Hematopoietic multipotent progenitor cell (in vitro differentiated cells): ENCODE results near the gene ZNF717. TPM values are rescaled to one million over a fixed set of nuclear protein-coding genes. Genes with fewer than 3 reads are reported as not detected.
"Not testable (repeated sequence)": the region's sequence is repeated elsewhere in the genome, so short reads cannot be mapped to it uniquely, and the experiment has no call there.

Experiments
- DNase-seq, 3 donors: peaks; one replicate each; pipeline ENCODE4 v3.0.0-alpha.2; 2011 to 2015; ENCODE audit warnings: low read depth in 2 of 3, low spot score in 2 of 3
- small RNA-seq: library from RNA; depleted of rRNA; stranded (forward); fragments of <200 nt; gene quantifications from one replicate; pipeline ENCODE3, GENCODE V24; 2012
- total RNA-seq: library from RNA; depleted of rRNA; stranded (reverse); fragments of >200 nt; gene quantifications from one replicate; pipeline ENCODE4 v1.2.3, GENCODE V29; 2012

Gene ZNF717
- 11.6 TPM for total RNA-seq

GRCh38 chr3:75785081-75785755 lies at the start of gene ZNF717:
TSS of gene ZNF717 (minus strand) at chr3:75785549. CDS start at chr3:75783362, 2,187 bp downstream.
- DNase-seq = peak; percentile 70 to 95 (median 91)

- not testable (repeated sequence) for DNase-seq
Observed at GRCh38 chr3:75831076-75831475, 45.7 kb upstream of the ZNF717 start.

- not testable (repeated sequence) for DNase-seq
Observed at GRCh38 chr3:75818019-75818418, 32.7 kb upstream of the ZNF717 start.

- DNase-seq = not testable (repeated sequence)
Observed at GRCh38 chr3:75816287-75817180, 31.2 kb upstream of the ZNF717 start.

- DNase-seq = no peak
Observed at GRCh38 chr3:75814797-75815196, 29.4 kb upstream of the ZNF717 start.

- no peak for DNase-seq
Observed at GRCh38 chr3:75782506-75782905, 2.8 kb downstream of the ZNF717 start.

GRCh38 chr3:75781079-75781745 lies 4.1 kb downstream of the ZNF717 start:
- no peak for DNase-seq

GRCh38 chr3:75777742-75778141 lies 7.6 kb downstream of the ZNF717 start:
- DNase-seq = not testable (repeated sequence)

GRCh38 chr3:75771631-75772030 lies 13.7 kb downstream of the ZNF717 start:
- not testable (repeated sequence) for DNase-seq

- DNase-seq = no peak
Observed at GRCh38 chr3:75768303-75769017, 16.9 kb downstream of the ZNF717 start.

GRCh38 chr3:75737831-75738493 lies 47.4 kb downstream of the ZNF717 start:
- peak in 1 of 3 donors; percentile 29 for DNase-seq

GRCh38 chr3:75727985-75728384 lies 57.4 kb downstream of the ZNF717 start:
- no peak for DNase-seq

- no peak for DNase-seq
Observed at GRCh38 chr3:75692061-75692460, 93.3 kb downstream of the ZNF717 start.

- DNase-seq = no peak
Observed at GRCh38 chr3:75687323-75687722, 98.0 kb downstream of the ZNF717 start.

Small RNA genes within 50 kb of the gene (small RNA-seq; reads per million reads assigned to genes)
- gene MIR4273 = not detected

Other genes with a start within 250 kb of the ZNF717 start
- gene FRG2C, start 121.2 kb downstream of the ZNF717 start, total RNA-seq = not detected